ENCODE results near the gene GNAI2.

GNAI2 gene

GRCh38 chr3:50210176-50210509 lies 25.9 kb upstream of the GNAI2 start:
- TF ChIP-seq TAF1 (IDR thresholded peaks at IDR 0.05; ENCODE audit: low read depth), result no peak
- no peak for TF ChIP-seq ZBTB7A (IDR thresholded peaks at IDR 0.05; ENCODE audit: low read depth)
- no peak for TF ChIP-seq USF1 (IDR thresholded peaks at IDR 0.05)
- no peak for TF ChIP-seq YY1 (IDR thresholded peaks at IDR 0.05; ENCODE audit: low read depth)
- TF ChIP-seq CEBPB (IDR thresholded peaks at IDR 0.05), result no peak
- TF ChIP-seq EGR1 (IDR thresholded peaks at IDR 0.05), result no peak
- TF ChIP-seq REST (IDR thresholded peaks at IDR 0.05; ENCODE audit: low read depth), result no peak
- TF ChIP-seq RAD21 (IDR thresholded peaks at IDR 0.05; ENCODE audit: low read depth), result no peak
- TF ChIP-seq CREB1 (IDR thresholded peaks at IDR 0.05; ENCODE audit: low read depth), result no peak
- no peak for TF ChIP-seq EP300 (IDR thresholded peaks at IDR 0.05; ENCODE audit: borderline replicate concordance)
- no peak for TF ChIP-seq NFIC (IDR thresholded peaks at IDR 0.05)
- no peak for TF ChIP-seq TEAD4 (IDR thresholded peaks at IDR 0.05)
- TF ChIP-seq, protein P1, sequence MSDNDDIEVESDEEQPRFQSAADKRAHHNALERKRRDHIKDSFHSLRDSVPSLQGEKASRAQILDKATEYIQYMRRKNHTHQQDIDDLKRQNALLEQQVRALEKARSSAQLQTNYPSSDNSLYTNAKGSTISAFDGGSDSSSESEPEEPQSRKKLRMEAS (IDR thresholded peaks at IDR 0.05), result no peak

DNA sequence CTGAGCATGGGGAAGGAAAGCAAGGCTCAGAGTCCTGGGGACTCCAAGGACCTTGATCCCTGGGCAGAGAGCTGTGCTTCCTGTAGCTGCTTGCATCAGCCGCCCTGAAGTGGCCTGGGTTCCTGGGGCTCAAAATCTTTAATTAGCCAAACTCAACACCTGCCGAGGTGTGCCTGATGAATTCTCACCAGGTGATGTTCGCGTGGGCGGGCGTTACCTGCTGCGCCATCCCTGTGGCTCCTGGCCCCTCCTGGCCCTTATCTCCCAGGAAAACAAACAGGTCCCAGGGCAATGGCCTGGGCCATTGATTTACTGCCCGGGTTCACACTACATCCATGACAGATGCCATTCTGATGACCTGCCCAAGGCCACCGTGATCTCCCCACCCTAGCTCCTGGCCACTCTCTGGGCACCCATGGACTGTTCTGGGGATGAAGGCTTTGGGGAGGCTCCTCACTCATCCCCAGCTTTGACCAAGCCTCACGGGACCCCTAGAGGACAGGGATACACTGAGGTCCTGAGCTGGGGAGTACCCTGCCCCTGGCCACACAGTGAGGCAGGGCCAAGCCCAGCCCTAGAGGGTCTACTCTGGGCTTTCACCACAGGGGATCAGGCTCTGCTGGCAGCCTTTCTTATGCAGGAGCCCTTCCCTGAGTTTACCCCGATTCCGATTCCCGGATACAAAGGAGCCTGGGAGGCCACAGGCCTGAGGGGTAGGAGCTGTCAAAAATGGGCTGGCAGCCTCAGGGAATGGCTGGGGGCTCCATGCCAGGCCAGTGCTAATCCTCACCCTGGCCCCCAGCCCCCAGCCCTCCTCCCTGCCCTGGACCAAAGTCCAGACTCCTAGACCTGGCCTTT lies 25.3 kb upstream of the GNAI2 start:
- TF ChIP-seq TAF1 (IDR thresholded peaks at IDR 0.05; ENCODE audit: low read depth) (no peak), TCF12 (IDR thresholded peaks at IDR 0.05; ENCODE audit: low read depth) (no peak), EP300 (IDR thresholded peaks at IDR 0.05; ENCODE audit: borderline replicate concordance) (no peak), EGR1 (IDR thresholded peaks at IDR 0.05) (peak; percentile 69; the same call in 1 of the 2 replicates)
- TF ChIP-seq, protein P1 (IDR thresholded peaks at IDR 0.05), result no peak

GRCh38 chr3:50211930-50212329 lies 24.1 kb upstream of the GNAI2 start:
- TF ChIP-seq FOXM1 (IDR thresholded peaks at IDR 0.05; ENCODE audit: borderline replicate concordance, low read depth), result no peak
- TF ChIP-seq TAF1 (IDR thresholded peaks at IDR 0.05; ENCODE audit: low read depth), result no peak
- TF ChIP-seq USF1 (IDR thresholded peaks at IDR 0.05), result no peak
- TF ChIP-seq YY1 (IDR thresholded peaks at IDR 0.05; ENCODE audit: low read depth), result no peak
- TF ChIP-seq CEBPB (IDR thresholded peaks at IDR 0.05), result no peak
- TF ChIP-seq TEAD4 (IDR thresholded peaks at IDR 0.05), result no peak
- TF ChIP-seq RAD21 (IDR thresholded peaks at IDR 0.05; ENCODE audit: low read depth), result no peak

DNA sequence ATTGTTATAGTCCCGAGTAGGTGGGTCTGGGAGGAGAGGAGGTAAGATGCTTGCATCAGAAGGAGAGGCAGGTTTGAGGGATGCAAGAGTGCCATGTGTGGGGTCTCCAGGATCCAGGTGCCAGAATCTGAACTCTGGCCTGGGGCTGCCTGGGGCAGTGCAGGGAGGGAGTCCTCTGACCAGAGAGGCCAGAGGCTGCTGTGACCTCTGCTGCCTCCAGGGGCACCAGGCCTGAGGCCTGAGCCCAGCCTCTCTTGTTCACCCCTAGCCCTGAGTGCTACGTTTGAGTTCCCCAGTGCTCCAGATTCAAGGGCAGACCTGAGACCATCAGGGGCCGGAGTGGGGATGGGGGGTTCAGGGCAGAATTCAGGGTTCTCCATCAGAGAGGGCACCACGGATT lies 23.5 kb upstream of the GNAI2 start:
- TF ChIP-seq CREB1 (IDR thresholded peaks at IDR 0.05; ENCODE audit: low read depth), result no peak
- no peak for TF ChIP-seq REST (IDR thresholded peaks at IDR 0.05; ENCODE audit: low read depth)
- TF ChIP-seq ZBTB7A (IDR thresholded peaks at IDR 0.05; ENCODE audit: low read depth), result no peak
- no peak for TF ChIP-seq TEAD4 (IDR thresholded peaks at IDR 0.05)
- no peak for TF ChIP-seq RAD21 (IDR thresholded peaks at IDR 0.05; ENCODE audit: low read depth)
- no peak for TF ChIP-seq FOXM1 (IDR thresholded peaks at IDR 0.05; ENCODE audit: borderline replicate concordance, low read depth)
- no peak for TF ChIP-seq TAF1 (IDR thresholded peaks at IDR 0.05; ENCODE audit: low read depth)
- no peak for TF ChIP-seq CEBPB (IDR thresholded peaks at IDR 0.05)
- TF ChIP-seq, protein P1 (IDR thresholded peaks at IDR 0.05), result no peak

- TF ChIP-seq NFIC (IDR thresholded peaks at IDR 0.05), result no peak
- TF ChIP-seq TEAD4 (IDR thresholded peaks at IDR 0.05), result no peak
- TF ChIP-seq REST (IDR thresholded peaks at IDR 0.05; ENCODE audit: low read depth), result no peak
- TF ChIP-seq TCF12 (IDR thresholded peaks at IDR 0.05; ENCODE audit: low read depth), result no peak
- TF ChIP-seq EP300 (IDR thresholded peaks at IDR 0.05; ENCODE audit: borderline replicate concordance), result no peak
Observed at GRCh38 chr3:50212971-50213370, 23.0 kb upstream of the GNAI2 start.
